A549 (cell line): ENCODE measurements around the gene DYNLRB2. TPM values are rescaled to one million over a fixed set of nuclear protein-coding genes. Genes with fewer than 3 reads are reported as not detected.

Source experiments
- ATAC-seq, 2 experiments: fragments of 200-7000 bp in 1 of 2; fragments of >200 bp in 1 of 2; cut with Nextera tagmentation in 1 of 2; cut with Tn5 transposase in 1 of 2; 3 replicates each; pipeline versions ENCODE4 v1.8.0 to v1.9.1; 2018 to 2020; ENCODE audit warnings: mild to moderate bottlenecking in 1 of 2, moderate library complexity in 1 of 2
- CTCF ChIA-PET: fragments of 300-600 bp; sonication (Branson Sonifier 250); formaldehyde crosslinking; extraction: SDS; loops from one replicate; lab custom pipeline; 2021; ENCODE audit warnings: antibody characterized with exemption, inconsistent platforms; lab: Yijun Ruan, JAX
- POLR2A ChIA-PET: fragments of 350-600 bp; formaldehyde crosslinking; extraction: SDS; loops from one replicate; lab custom pipeline; 2021; ENCODE audit warnings: antibody characterized with exemption, inconsistent platforms; lab: Yijun Ruan, JAX
- DNase-seq, 2 experiments: peaks; one replicate each; pipeline versions ENCODE4 v3.0.0 to v3.0.0-alpha.2; 2011 to 2016; ENCODE audit warnings: low read depth in 1 of 2, low spot score in 1 of 2
- FAIRE-seq: peaks from 2 replicates; lab custom pipeline; 2011; peaks lifted over from hg19 to GRCh38; lab: Jason Lieb, UNC
- H3K27ac ChIP-seq, 2 experiments: fragments of >200 bp; sonication (Bioruptor Twin); formaldehyde crosslinking; 3 replicates each; pipeline ENCODE4 v1.5.1; 2016 to 2017
- H3K4me1 ChIP-seq: fragments of >200 bp; sonication (Bioruptor Twin); formaldehyde crosslinking; 3 replicates; pipeline ENCODE4 v1.6.1; 2016
- H3K4me2 ChIP-seq: fragments of >200 bp; sonication (Bioruptor Twin); formaldehyde crosslinking; 3 replicates; pipeline ENCODE4 v1.6.1; 2016
- H3K4me3 ChIP-seq: fragments of >200 bp; sonication (Bioruptor Twin); formaldehyde crosslinking; 3 replicates; pipeline ENCODE4 v1.5.1; 2016
- H3K9me3 ChIP-seq: fragments of >200 bp; sonication (Bioruptor Twin); formaldehyde crosslinking; 3 replicates; pipeline ENCODE4 v1.6.1; 2016
- BHLHE40 ChIP-seq: IDR thresholded peaks from 2 replicates; pipeline ENCODE4 v1.6.1; 2012; ENCODE audit warnings: low read depth, low read length, inconsistent platforms
- CEBPB ChIP-seq, 2 experiments: fragments of >200 bp in 1 of 2; sonication (Bioruptor Twin) in 1 of 2; formaldehyde crosslinking in 1 of 2; IDR thresholded peaks; 2 replicates each; pipeline ENCODE4 v1.6.1; 2012 to 2016
- CHD4 ChIP-seq: fragments of 200-600 bp; sonication (generic); IDR thresholded peaks from 2 replicates; pipeline ENCODE4 v1.6.1; 2016; ENCODE audit warnings: antibody characterized with exemption, mild to moderate bottlenecking, borderline replicate concordance
- EHF ChIP-seq: fragments of 250-450 bp; sonication (Bioruptor Pico); IDR thresholded peaks from 2 replicates; pipeline ENCODE4 v1.5.0; 2020; ENCODE audit warnings: mild to moderate bottlenecking
- EHMT2 ChIP-seq: fragments of 200-600 bp; sonication (generic); IDR thresholded peaks from 2 replicates; pipeline ENCODE4 v1.6.1; 2016; ENCODE audit warnings: antibody characterized with exemption, low read depth, mild to moderate bottlenecking, moderate library complexity
- EP300 ChIP-seq, 2 experiments: fragments of >200 bp; sonication (Bioruptor Twin); formaldehyde crosslinking; IDR thresholded peaks; 2 replicates in 1 of 2; 3 replicates in 1 of 2; pipeline ENCODE4 v1.6.1; 2016 to 2017
- FOSB ChIP-seq: fragments of 250-450 bp; sonication (Bioruptor Pico); IDR thresholded peaks from 2 replicates; pipeline ENCODE4 v1.5.0; 2020; ENCODE audit warnings: mild to moderate bottlenecking, moderate library complexity
- FOSL2 ChIP-seq, 2 experiments: fragments of 450-650 bp in 1 of 2; fragments of >200 bp in 1 of 2; sonication (Bioruptor Twin) in 1 of 2; formaldehyde crosslinking; IDR thresholded peaks; 2 replicates each; pipeline versions ENCODE4 v1.5.0 to v1.6.1; 2016 to 2020; ENCODE audit warnings: mild to moderate bottlenecking in 1 of 2, moderate library complexity in 1 of 2
- GATA3 ChIP-seq: IDR thresholded peaks from 2 replicates; pipeline ENCODE4 v1.6.1; 2012; ENCODE audit warnings: borderline replicate concordance
- HDAC2 ChIP-seq: fragments of 200-600 bp; sonication (generic); IDR thresholded peaks from 2 replicates; pipeline ENCODE4 v1.6.1; 2016
- HEYL ChIP-seq: fragments of 250-450 bp; sonication (Bioruptor Pico); IDR thresholded peaks from 2 replicates; pipeline ENCODE4 v1.8.0; 2021; ENCODE audit warnings: mild to moderate bottlenecking, moderate library complexity
- HMGXB4 ChIP-seq: fragments of 250-450 bp; sonication (Bioruptor Pico); IDR thresholded peaks from 2 replicates; pipeline ENCODE4 v1.5.0; 2021; ENCODE audit warnings: mild to moderate bottlenecking, moderate library complexity, borderline replicate concordance
- HOXA7 ChIP-seq: fragments of 250-450 bp; sonication (Bioruptor Pico); IDR thresholded peaks from 2 replicates; pipeline ENCODE4 v1.5.0; 2020; ENCODE audit warnings: mild to moderate bottlenecking, moderate library complexity
- HOXB5 ChIP-seq: fragments of 250-450 bp; sonication (Bioruptor Pico); IDR thresholded peaks from 2 replicates; pipeline ENCODE4 v1.5.0; 2020; ENCODE audit warnings: mild to moderate bottlenecking, moderate library complexity
- JUN ChIP-seq, 2 experiments: fragments of >200 bp; sonication (Bioruptor Twin); formaldehyde crosslinking; IDR thresholded peaks; 2 replicates in 1 of 2; 3 replicates in 1 of 2; pipeline ENCODE4 v1.6.1; 2016 to 2017
- KDM1A ChIP-seq: fragments of 200-600 bp; sonication (generic); IDR thresholded peaks from 2 replicates; pipeline ENCODE4 v1.6.1; 2016; ENCODE audit warnings: low read depth, mild to moderate bottlenecking
- KDM5A ChIP-seq: fragments of 200-600 bp; sonication (generic); IDR thresholded peaks from 2 replicates; pipeline ENCODE4 v1.6.1; 2016; ENCODE audit warnings: antibody characterized with exemption, mild to moderate bottlenecking
- MYC ChIP-seq: IDR thresholded peaks from 2 replicates; pipeline ENCODE4 v1.6.1; 2012; ENCODE audit warnings: mild to moderate bottlenecking, inconsistent platforms, low read length, improper control_type of control experiment, borderline replicate concordance
- NR3C1 ChIP-seq: fragments of >200 bp; sonication (Bioruptor Twin); formaldehyde crosslinking; IDR thresholded peaks from 3 replicates; pipeline ENCODE4 v1.6.1; 2017
- PHF8 ChIP-seq: fragments of 200-600 bp; sonication (generic); IDR thresholded peaks from 2 replicates; pipeline ENCODE4 v1.6.1; 2016; ENCODE audit warnings: low read depth, mild to moderate bottlenecking, antibody characterized with exemption, moderate library complexity, borderline replicate concordance
- RARB ChIP-seq: fragments of 250-450 bp; sonication (Bioruptor Pico); IDR thresholded peaks from 2 replicates; pipeline ENCODE4 v1.8.0; 2021; ENCODE audit warnings: mild to moderate bottlenecking, moderate library complexity
- REST ChIP-seq: fragments of 200-600 bp; sonication (generic); IDR thresholded peaks from 2 replicates; pipeline ENCODE4 v1.6.1; 2016; ENCODE audit warnings: antibody characterized with exemption, mild to moderate bottlenecking, moderate library complexity
- RNF2 ChIP-seq: fragments of 200-600 bp; sonication (generic); IDR thresholded peaks from 2 replicates; pipeline ENCODE4 v1.6.1; 2016; ENCODE audit warnings: low read depth, mild to moderate bottlenecking, antibody characterized with exemption, moderate library complexity, borderline replicate concordance
- ZC3H11A ChIP-seq: fragments of 450-650 bp; IDR thresholded peaks from 2 replicates; pipeline ENCODE4 v1.6.1; 2014; ENCODE audit warnings: antibody characterized with exemption, mild to moderate bottlenecking
- WGBS: methylation state at CpG from one replicate; pipeline ENCODE4 v1.1.6; 2017; ENCODE audit errors: missing lambda C conversion rate; 5-methylcytosine and 5-hydroxymethylcytosine counted together
- polyA plus RNA-seq, 4 experiments: library from polyadenylated mRNA; depleted of rRNA in 3 of 4; stranded (reverse); fragments of >200 nt; fragmentation: RNase III in 1 of 4; extraction: RNeasy Plus Mini Kit Qiagen cat#74134 plus additional on column Dnase treatment in 1 of 4; gene quantifications; 2 replicates in 3 of 4; 3 replicates in 1 of 4; pipeline ENCODE4 v1.2.3, GENCODE V29; 2011 to 2017
- TF ChIP-seq, protein P1 (sequence below): IDR thresholded peaks from 2 replicates; pipeline ENCODE4 v1.6.1; 2012; ENCODE audit warnings: low read depth, borderline replicate concordance
- TF ChIP-seq, protein P2 (sequence below): fragments of 150-350 bp; IDR thresholded peaks from 2 replicates; pipeline ENCODE4 v1.6.1; 2014; ENCODE audit warnings: low read depth, mild to moderate bottlenecking, low read length
- TF ChIP-seq, protein P3 (sequence below): fragments of 250-450 bp; sonication (Bioruptor Pico); IDR thresholded peaks from 2 replicates; pipeline ENCODE4 v1.5.0; 2020; ENCODE audit warnings: low read depth, mild to moderate bottlenecking, moderate library complexity
- TF ChIP-seq, protein P4 (sequence below): fragments of >200 bp; sonication (Bioruptor Twin); formaldehyde crosslinking; IDR thresholded peaks from 2 replicates; pipeline ENCODE4 v1.6.1; 2016

Gene DYNLRB2
- polyA plus RNA-seq, 2 of the 4 experiments (the other 2 are of a cell fraction) = not detected

GRCh38 chr16:80546249-80546648, 5.5 kb downstream of the DYNLRB2 start:
- H3K4me1 ChIP-seq = no peaks in the 10 kb centered on the region
- DNase-seq = no peak
- CTCF ChIA-PET = no interaction called here
- no peak overlapping the region for H3K4me3 ChIP-seq
- H3K27ac ChIP-seq = no peak overlapping the region
- TF ChIP-seq REST = no peak
- TF ChIP-seq KDM1A = no peak
- no peak for TF ChIP-seq MYC
- TF ChIP-seq HOXA7 (CRISPR knock-in tag) = no peak
- TF ChIP-seq HEYL = no peak
- TF ChIP-seq KDM5A = no peak
- TF ChIP-seq, protein P1, sequence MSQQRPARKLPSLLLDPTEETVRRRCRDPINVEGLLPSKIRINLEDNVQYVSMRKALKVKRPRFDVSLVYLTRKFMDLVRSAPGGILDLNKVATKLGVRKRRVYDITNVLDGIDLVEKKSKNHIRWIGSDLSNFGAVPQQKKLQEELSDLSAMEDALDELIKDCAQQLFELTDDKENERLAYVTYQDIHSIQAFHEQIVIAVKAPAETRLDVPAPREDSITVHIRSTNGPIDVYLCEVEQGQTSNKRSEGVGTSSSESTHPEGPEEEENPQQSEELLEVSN = no peak
- TF ChIP-seq EHF = no peak
- TF ChIP-seq, all 56 proteins: peak for 0
- FAIRE-seq (no peak), ATAC-seq (no peak)
- WGBS = 35% methylated on average over 4 of the region's 4 CpGs
- H3K9me3 ChIP-seq = no peaks in the 10 kb centered on the region
- no peak overlapping the region for H3K4me2 ChIP-seq
- POLR2A ChIA-PET = no interaction called here

DNA sequence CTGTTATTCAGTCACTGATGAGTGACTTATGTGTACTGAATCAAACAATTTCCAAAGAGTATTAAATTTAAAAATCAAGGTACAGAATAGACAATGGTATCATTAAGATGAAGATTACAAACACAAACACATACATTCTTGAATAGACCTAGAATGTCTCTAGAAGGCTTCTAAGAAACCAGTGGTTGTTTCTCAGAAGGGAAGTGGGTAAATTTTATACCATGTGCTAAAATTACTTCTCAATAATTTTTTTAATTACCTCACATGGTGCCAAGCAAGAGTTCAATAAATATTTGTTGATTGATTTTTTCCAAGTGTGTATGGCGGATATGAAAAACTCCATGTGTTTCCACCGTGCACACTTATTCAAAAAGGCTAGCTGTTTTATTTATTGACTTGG, 6.4 kb downstream of the DYNLRB2 start:
- ATAC-seq = no peak
- DNase-seq = no peak
- POLR2A ChIA-PET = no interaction called here

DNA sequence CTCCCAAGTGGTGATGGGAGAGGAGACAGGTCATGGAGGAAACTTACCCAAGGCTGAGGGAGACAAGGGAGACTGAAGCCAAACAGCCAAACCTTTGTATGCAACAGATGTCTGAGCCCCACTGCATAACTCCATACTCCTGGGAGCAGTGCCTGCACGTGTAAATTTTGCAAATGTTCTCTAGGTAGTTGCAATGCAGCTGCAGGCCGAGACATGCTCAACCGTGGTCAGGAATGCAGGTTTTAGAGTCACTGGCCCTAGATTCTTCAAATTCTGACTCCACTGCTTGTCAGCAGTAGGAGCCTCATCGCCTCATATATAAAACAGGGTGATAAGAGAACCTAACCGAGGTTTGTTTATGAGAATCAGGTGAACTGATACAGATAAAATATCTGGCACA, 11.5 kb downstream of the DYNLRB2 start:
- H3K4me1 ChIP-seq = no peaks in the 10 kb centered on the region
- 6% methylated on average over 5 of the region's 5 CpGs for WGBS
- FAIRE-seq = no peak
- DNase-seq = no peak
- ChIA-PET POLR2A (no interaction called here), CTCF (interaction anchor here (0.7 kb wide), 1 partner anchor 998 kb away, joined by 3 read pairs; no protein-coding TSS in a partner anchor)
- H3K9me3 ChIP-seq = no peaks in the 10 kb centered on the region
- H3K4me3 ChIP-seq = no peak overlapping the region
- H3K27ac ChIP-seq = no peak overlapping the region
- no peak for ATAC-seq
- H3K4me2 ChIP-seq = no peak overlapping the region
- TF ChIP-seq, protein P2, sequence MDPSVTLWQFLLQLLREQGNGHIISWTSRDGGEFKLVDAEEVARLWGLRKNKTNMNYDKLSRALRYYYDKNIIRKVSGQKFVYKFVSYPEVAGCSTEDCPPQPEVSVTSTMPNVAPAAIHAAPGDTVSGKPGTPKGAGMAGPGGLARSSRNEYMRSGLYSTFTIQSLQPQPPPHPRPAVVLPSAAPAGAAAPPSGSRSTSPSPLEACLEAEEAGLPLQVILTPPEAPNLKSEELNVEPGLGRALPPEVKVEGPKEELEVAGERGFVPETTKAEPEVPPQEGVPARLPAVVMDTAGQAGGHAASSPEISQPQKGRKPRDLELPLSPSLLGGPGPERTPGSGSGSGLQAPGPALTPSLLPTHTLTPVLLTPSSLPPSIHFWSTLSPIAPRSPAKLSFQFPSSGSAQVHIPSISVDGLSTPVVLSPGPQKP = no peak
- TF ChIP-seq FOSB = no peak
- TF ChIP-seq HDAC2 = no peak
- TF ChIP-seq, protein P3, sequence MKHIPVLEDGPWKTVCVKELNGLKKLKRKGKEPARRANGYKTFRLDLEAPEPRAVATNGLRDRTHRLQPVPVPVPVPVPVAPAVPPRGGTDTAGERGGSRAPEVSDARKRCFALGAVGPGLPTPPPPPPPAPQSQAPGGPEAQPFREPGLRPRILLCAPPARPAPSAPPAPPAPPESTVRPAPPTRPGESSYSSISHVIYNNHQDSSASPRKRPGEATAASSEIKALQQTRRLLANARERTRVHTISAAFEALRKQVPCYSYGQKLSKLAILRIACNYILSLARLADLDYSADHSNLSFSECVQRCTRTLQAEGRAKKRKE = no peak
- TF ChIP-seq JUN (IDR thresholded peaks at IDR 0.05) = no peak
- TF ChIP-seq KDM1A = no peak
- no peak for TF ChIP-seq ZC3H11A
- no peak for TF ChIP-seq NR3C1

More for the DNA sequence above, 6.4 kb downstream of the DYNLRB2 start:
- Histone ChIP-seq H3K4me2 (no peak overlapping the region), H3K9me3 (no peaks in the 10 kb centered on the region), H3K27ac (no peak overlapping the region), H3K4me3 (no peak overlapping the region), H3K4me1 (no peaks in the 10 kb centered on the region)
- FAIRE-seq = no peak
- CTCF ChIA-PET = no interaction called here
- TF ChIP-seq HOXB5 (CRISPR knock-in tag) (no peak), PHF8 (no peak), EHMT2 (no peak), BHLHE40 (no peak), RNF2 (no peak), GATA3 (no peak), EP300 (IDR thresholded peaks at IDR 0.05) (no peak), CEBPB (IDR thresholded peaks at IDR 0.05) (no peak), KDM1A (no peak), CHD4 (no peak), FOSL2 (IDR thresholded peaks at IDR 0.05) (no peak), FOSL2 (CRISPR knock-in tag; IDR thresholded peaks at IDR 0.05) (no peak), RARB (CRISPR knock-in tag) (no peak), HMGXB4 (CRISPR knock-in tag) (no peak), FOSB (no peak), JUN (IDR thresholded peaks at IDR 0.05) (no peak)
- TF ChIP-seq, protein P4, sequence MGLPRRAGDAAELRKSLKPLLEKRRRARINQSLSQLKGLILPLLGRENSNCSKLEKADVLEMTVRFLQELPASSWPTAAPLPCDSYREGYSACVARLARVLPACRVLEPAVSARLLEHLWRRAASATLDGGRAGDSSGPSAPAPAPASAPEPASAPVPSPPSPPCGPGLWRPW = no peak
- 45% methylated on average over 2 of the region's 2 CpGs for WGBS
